ENCODE results near the gene PARVG. TPM values are rescaled to one million over a fixed set of nuclear protein-coding genes. Genes with fewer than 3 reads are reported as not detected.
A peak's percentile ranks its signal among the peaks of the same experiment; 100 is the strongest.

PARVG gene
- total and polyA plus RNA-seq, 2 of the 8 experiments (the other 6 are each of a cell fraction or from before 2014, with no cell fraction given), result 0.37 to 1.5 TPM

DNA sequence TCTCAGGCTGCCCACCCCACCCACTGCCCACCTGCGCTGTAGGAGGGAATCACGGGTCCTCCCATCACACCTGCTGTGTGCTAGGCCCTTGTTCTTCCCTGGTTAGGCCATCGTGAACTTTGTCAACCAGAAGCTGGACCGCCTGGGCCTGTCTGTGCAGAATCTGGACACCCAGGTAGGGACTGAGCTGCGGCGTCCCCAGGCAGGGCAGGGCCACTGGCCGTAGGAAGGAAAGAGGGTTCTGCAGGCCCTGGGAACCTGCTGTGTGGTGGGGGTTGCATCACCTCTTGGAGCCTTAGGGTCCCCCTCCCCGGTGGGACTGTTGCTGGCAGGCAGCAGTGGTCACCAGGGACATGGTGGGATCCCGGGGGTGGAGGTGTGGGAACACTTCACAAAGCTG, 15.5 kb downstream of the PARVG start:
- CTCF ChIA-PET (ENCODE audit: partially characterized antibody), result interaction anchor here (0.5 to 1.4 kb wide), 5 partner anchors 23 to 1084 kb away, joined by 3 read pairs; no protein-coding TSS in a partner anchor
- H3K56ac ChIP-seq (replicated peaks; ENCODE audit: insufficient read length, low read depth, low read length), result no peak overlapping the region
- DNase-seq (ENCODE audit: low read depth in 1 of 2, low spot score in 2 of 2) (no peak), FAIRE-seq (no peak)
- H2BK15ac ChIP-seq (ENCODE audit: low read length), result peak overlapping the region; percentile 95; the same call in 1 of the 2 replicates
- H4K8ac ChIP-seq (ENCODE audit: extremely low read depth, insufficient read depth, low read length), result no peak overlapping the region
- no peak overlapping the region for H3K4me3 ChIP-seq (ENCODE audit: extremely low read depth in 1 of 4, insufficient read depth in 2 of 4, low read depth in 3 of 4, low read length in 4 of 4)
- no peaks in the 10 kb centered on the region for H3K27me3 ChIP-seq (replicated peaks in 1 of 4; ENCODE audit: control insufficient read depth in 3 of 4, extremely low read depth in 1 of 4, insufficient read depth in 3 of 4, low read length in 3 of 4)
- H3K9me3 ChIP-seq (ENCODE audit: insufficient read depth in 2 of 2, low read depth in 1 of 2, low read length in 1 of 2), result no peaks in the 10 kb centered on the region
- WGBS, 2 experiments (ENCODE audit: extremely low coverage in 1 of 2, insufficient coverage in 1 of 2, insufficient read length in 1 of 2, insufficient replicate concordance in 2 of 2, low coverage in 1 of 2, low lambda C conversion rate in 2 of 2, missing lambda C conversion rate in 1 of 2), result 92% methylated on average over 9 of the region's 9 CpGs; no CpG with 5 or more reads in 1 of the 2 experiments
- H3K9ac ChIP-seq (replicated peaks in 1 of 4; ENCODE audit: extremely low read depth in 1 of 4, low read depth in 3 of 4, low read length in 3 of 4), result no peak overlapping the region
- no peak overlapping the region for H2BK120ac ChIP-seq (replicated peaks; ENCODE audit: low read depth, low read length)
- H4K20me1 ChIP-seq (replicated peaks in 1 of 2; ENCODE audit: control insufficient read depth in 1 of 2, insufficient read depth in 2 of 2, low read length in 2 of 2), result peaks cover 0 to 5% of the 10 kb centered on the region in 2 experiments
- no peaks in the 10 kb centered on the region for H3K79me2 ChIP-seq (ENCODE audit: control insufficient read depth in 1 of 2, insufficient read depth in 2 of 2, low read length in 2 of 2)
- no peak overlapping the region for H4K91ac ChIP-seq (replicated peaks; ENCODE audit: insufficient read length, low read length)
- H3K23ac ChIP-seq (ENCODE audit: insufficient read length), result no peak overlapping the region
- no peak overlapping the region for H3K4ac ChIP-seq (replicated peaks; ENCODE audit: insufficient read length, low read depth, low read length)
- no peak overlapping the region for H4K5ac ChIP-seq (ENCODE audit: insufficient read length, low read depth, low read length)
- no peak overlapping the region for H3K14ac ChIP-seq (ENCODE audit: insufficient read length)
- H2AK5ac ChIP-seq (ENCODE audit: low read depth, low read length), result peak overlapping the region; percentile 53; the same call in 1 of the 2 replicates
- H2BK12ac ChIP-seq (ENCODE audit: low read depth, low read length), result no peak overlapping the region
- H2BK20ac ChIP-seq (ENCODE audit: low read length), result 0 out of 2 replicates have a peak overlapping the region, but pooled peaks have one; percentile 72
- H3K27ac ChIP-seq (ENCODE audit: low read depth, low read length), result no peak overlapping the region
- no peak overlapping the region; the same call in 1 of the 2 replicates for H3K18ac ChIP-seq (ENCODE audit: extremely low read depth, low read length)
- POLR2A ChIA-PET (ENCODE audit: partially characterized antibody), result interaction anchor here (0.6 to 1.3 kb wide), 3 partner anchors 11 to 348 kb away, joined by 3 to 8 read pairs (median 3); no protein-coding TSS in a partner anchor
- no peak overlapping the region for H3K4me2 ChIP-seq (ENCODE audit: insufficient read depth in 1 of 2, low read depth in 2 of 2, low read length in 2 of 2)
- H3K4me1 ChIP-seq (replicated peaks in 1 of 4; ENCODE audit: control insufficient read depth in 3 of 4, insufficient read depth in 4 of 4, low read length in 3 of 4), result peaks cover 0 to 7% (median 0%) of the 10 kb centered on the region in 4 experiments; a peak in 4 of 7 replicates
- H3K36me3 ChIP-seq (ENCODE audit: control insufficient read depth in 2 of 4, insufficient read depth in 4 of 4, low read length in 3 of 4), result no peaks in the 10 kb centered on the region
- no peaks in the 10 kb centered on the region for H3K79me1 ChIP-seq (ENCODE audit: low read depth, low read length)
- peaks cover 13% of the 10 kb centered on the region; the same call in 1 of the 2 replicates for H3K23me2 ChIP-seq (ENCODE audit: low read depth, low read length)
- 0 out of 2 replicates have a peak overlapping the region, but pooled peaks have one; percentile 35 for H2BK5ac ChIP-seq (ENCODE audit: low read depth, low read length)
- no peak overlapping the region for H2AFZ ChIP-seq (ENCODE audit: low read length)
- TF ChIP-seq CTBP2 (IDR thresholded peaks at IDR 0.05; ENCODE audit: borderline replicate concordance, insufficient read depth, insufficient read length, low read length) (no peak), POLR2A (IDR thresholded peaks at IDR 0.05; ENCODE audit: control extremely low read depth in 1 of 2, low read depth in 2 of 2, low read length in 2 of 2) (no peak), HDAC6 (IDR thresholded peaks at IDR 0.05; ENCODE audit: low read depth, low read length) (no peak), TCF12 (IDR thresholded peaks at IDR 0.05; ENCODE audit: low read depth, low read length) (no peak), EP300 (IDR thresholded peaks at IDR 0.05; ENCODE audit: borderline replicate concordance in 1 of 2, low read depth in 2 of 2, low read length in 2 of 2) (no peak), NANOG (IDR thresholded peaks at IDR 0.05; ENCODE audit: insufficient read depth, low read depth, low read length, poor library complexity, severe bottlenecking) (no peak), TEAD4 (IDR thresholded peaks at IDR 0.05; ENCODE audit: low read depth, low read length) (no peak), CREB1 (IDR thresholded peaks at IDR 0.05) (no peak), TAF7 (optimal IDR thresholded peaks at IDR 0.05; ENCODE audit: borderline replicate concordance, low read depth, low read length) (no peak)
